HL-60 (cell line): ENCODE data around the gene RIMS3.

Experiments used
- DNase-seq, 2 experiments: peaks; one replicate each; pipeline ENCODE4 v3.0.0-alpha.2; 2010 to 2020; ENCODE audit warnings: low read depth in 1 of 2, low spot score in 1 of 2
- H3K27ac ChIP-seq: fragments of 250-450 bp; sonication (Bioruptor Pico); replicated peaks from 2 replicates; pipeline ENCODE4 v1.5.1; 2020; ENCODE audit warnings: mild to moderate bottlenecking, moderate library complexity
- H3K27me3 ChIP-seq: fragments of 250-450 bp; sonication (Bioruptor Pico); 2 replicates; pipeline ENCODE4 v1.5.1; 2021; ENCODE audit warnings: mild to moderate bottlenecking, moderate library complexity; ENCODE audit not compliant: insufficient read depth, poor library complexity, severe bottlenecking
- H3K4me3 ChIP-seq: replicated peaks from 2 replicates; pipeline ENCODE4 v1.5.1; 2011; ENCODE audit warnings: mild to moderate bottlenecking, control low read depth, low read length; ENCODE audit not compliant: insufficient read depth
- GABPA ChIP-seq: IDR thresholded peaks from 2 replicates; pipeline ENCODE4 v1.6.1; 2012; ENCODE audit warnings: low read depth
- POLR2AphosphoS5 ChIP-seq: IDR thresholded peaks from 2 replicates; pipeline ENCODE4 v1.6.1; 2012; ENCODE audit warnings: low read depth
- SPI1 ChIP-seq: IDR thresholded peaks from 2 replicates; pipeline ENCODE4 v1.6.1; 2012; ENCODE audit warnings: low read depth, mild to moderate bottlenecking, borderline replicate concordance
- TF ChIP-seq, protein P1 (sequence below): IDR thresholded peaks from one replicate; pipeline ENCODE4 v1.5.1; 2011; ENCODE audit warnings: low read length, control low read depth, inconsistent platforms; ENCODE audit not compliant: insufficient read depth
- TF ChIP-seq, protein P2 (sequence below): IDR thresholded peaks from 2 replicates; pipeline ENCODE4 v1.6.1; 2012; ENCODE audit warnings: low read depth; ENCODE audit not compliant: insufficient replicate concordance

RIMS3 gene

DNA sequence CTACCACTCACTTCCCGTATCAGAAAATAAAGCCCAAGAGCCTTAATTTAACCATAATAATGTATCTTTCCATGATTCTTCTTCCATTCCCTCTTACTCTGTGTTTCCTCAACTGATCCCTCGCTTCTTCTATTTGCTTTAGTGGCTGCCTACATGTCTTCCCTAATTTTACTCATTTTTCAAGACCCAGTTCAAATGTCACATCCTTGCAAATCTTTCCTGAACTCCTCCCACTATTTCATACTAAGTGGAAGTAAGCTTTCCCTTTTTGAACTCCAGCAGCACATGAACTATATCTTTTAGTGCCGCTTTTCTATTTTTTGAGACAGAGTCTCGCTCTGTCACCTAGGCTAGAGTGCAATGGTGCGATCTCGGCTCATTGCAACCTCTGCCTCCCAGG lies 22.2 kb upstream of the RIMS3 start:
- DNase-seq = no peak
- no peak overlapping the region for H3K4me3 ChIP-seq
- TF ChIP-seq, protein P1, sequence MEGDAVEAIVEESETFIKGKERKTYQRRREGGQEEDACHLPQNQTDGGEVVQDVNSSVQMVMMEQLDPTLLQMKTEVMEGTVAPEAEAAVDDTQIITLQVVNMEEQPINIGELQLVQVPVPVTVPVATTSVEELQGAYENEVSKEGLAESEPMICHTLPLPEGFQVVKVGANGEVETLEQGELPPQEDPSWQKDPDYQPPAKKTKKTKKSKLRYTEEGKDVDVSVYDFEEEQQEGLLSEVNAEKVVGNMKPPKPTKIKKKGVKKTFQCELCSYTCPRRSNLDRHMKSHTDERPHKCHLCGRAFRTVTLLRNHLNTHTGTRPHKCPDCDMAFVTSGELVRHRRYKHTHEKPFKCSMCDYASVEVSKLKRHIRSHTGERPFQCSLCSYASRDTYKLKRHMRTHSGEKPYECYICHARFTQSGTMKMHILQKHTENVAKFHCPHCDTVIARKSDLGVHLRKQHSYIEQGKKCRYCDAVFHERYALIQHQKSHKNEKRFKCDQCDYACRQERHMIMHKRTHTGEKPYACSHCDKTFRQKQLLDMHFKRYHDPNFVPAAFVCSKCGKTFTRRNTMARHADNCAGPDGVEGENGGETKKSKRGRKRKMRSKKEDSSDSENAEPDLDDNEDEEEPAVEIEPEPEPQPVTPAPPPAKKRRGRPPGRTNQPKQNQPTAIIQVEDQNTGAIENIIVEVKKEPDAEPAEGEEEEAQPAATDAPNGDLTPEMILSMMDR = no peak
- TF ChIP-seq POLR2AphosphoS5 (no peak), GABPA (no peak), SPI1 (no peak)
- TF ChIP-seq, protein P2, sequence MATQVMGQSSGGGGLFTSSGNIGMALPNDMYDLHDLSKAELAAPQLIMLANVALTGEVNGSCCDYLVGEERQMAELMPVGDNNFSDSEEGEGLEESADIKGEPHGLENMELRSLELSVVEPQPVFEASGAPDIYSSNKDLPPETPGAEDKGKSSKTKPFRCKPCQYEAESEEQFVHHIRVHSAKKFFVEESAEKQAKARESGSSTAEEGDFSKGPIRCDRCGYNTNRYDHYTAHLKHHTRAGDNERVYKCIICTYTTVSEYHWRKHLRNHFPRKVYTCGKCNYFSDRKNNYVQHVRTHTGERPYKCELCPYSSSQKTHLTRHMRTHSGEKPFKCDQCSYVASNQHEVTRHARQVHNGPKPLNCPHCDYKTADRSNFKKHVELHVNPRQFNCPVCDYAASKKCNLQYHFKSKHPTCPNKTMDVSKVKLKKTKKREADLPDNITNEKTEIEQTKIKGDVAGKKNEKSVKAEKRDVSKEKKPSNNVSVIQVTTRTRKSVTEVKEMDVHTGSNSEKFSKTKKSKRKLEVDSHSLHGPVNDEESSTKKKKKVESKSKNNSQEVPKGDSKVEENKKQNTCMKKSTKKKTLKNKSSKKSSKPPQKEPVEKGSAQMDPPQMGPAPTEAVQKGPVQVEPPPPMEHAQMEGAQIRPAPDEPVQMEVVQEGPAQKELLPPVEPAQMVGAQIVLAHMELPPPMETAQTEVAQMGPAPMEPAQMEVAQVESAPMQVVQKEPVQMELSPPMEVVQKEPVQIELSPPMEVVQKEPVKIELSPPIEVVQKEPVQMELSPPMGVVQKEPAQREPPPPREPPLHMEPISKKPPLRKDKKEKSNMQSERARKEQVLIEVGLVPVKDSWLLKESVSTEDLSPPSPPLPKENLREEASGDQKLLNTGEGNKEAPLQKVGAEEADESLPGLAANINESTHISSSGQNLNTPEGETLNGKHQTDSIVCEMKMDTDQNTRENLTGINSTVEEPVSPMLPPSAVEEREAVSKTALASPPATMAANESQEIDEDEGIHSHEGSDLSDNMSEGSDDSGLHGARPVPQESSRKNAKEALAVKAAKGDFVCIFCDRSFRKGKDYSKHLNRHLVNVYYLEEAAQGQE = no peak
- H3K27me3 ChIP-seq = no peaks in the 10 kb centered on the region
- no peak overlapping the region for H3K27ac ChIP-seq

DNA sequence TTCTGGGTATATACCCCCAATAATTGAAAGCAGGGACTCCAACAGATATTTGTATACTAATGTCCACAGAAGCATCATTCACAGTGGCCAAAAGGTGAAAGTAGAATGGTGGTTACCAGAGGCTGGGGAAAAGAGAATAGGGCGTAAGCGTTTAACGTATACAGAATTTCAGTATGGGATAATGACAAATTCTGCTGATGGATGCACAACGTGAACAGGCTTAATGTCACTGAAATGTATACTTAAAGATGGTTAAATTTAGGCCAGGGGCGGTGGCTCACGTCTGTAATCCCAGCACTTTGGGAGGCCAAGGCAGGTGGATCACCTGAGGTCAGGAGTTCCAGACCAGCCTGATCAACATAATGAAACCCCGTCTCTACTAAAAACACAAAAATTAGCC lies 21.6 kb upstream of the RIMS3 start:
- no peak overlapping the region for H3K27ac ChIP-seq
- no peak for DNase-seq
- H3K27me3 ChIP-seq = no peaks in the 10 kb centered on the region
- no peak overlapping the region for H3K4me3 ChIP-seq
- TF ChIP-seq, protein P2 = no peak
- TF ChIP-seq SPI1 (no peak), POLR2AphosphoS5 (no peak), GABPA (no peak)
- TF ChIP-seq, protein P1 = no peak

DNA sequence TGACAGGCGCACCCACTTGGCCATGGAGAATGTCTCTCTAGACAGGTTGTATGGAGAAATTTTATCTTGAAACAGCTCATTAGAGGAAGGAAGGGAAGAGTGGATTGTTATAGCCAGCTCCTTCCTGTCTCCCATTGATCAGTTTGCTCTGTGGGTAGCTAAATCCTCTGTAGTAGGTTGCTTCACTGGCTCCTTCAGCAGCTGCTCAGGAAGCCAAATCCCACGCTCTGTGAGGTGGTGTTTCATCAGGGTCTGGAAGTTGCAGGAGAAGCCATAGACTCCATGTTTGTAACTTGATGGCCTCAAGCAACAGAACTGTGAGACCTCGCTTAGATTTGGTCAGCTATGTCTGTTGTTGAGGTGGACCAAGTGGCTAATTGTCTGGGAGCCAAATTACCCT lies 19.2 kb upstream of the RIMS3 start:
- TF ChIP-seq GABPA (no peak), SPI1 (no peak), POLR2AphosphoS5 (no peak; the same call in 1 of the 2 replicates)
- TF ChIP-seq, protein P1 = no peak
- TF ChIP-seq, protein P2 = no peak
- no peak overlapping the region for H3K27ac ChIP-seq
- H3K27me3 ChIP-seq = no peaks in the 10 kb centered on the region
- no peak overlapping the region for H3K4me3 ChIP-seq
- no peak for DNase-seq
